ENCODE measurements around the gene HIP1R.

Gene HIP1R

DNA sequence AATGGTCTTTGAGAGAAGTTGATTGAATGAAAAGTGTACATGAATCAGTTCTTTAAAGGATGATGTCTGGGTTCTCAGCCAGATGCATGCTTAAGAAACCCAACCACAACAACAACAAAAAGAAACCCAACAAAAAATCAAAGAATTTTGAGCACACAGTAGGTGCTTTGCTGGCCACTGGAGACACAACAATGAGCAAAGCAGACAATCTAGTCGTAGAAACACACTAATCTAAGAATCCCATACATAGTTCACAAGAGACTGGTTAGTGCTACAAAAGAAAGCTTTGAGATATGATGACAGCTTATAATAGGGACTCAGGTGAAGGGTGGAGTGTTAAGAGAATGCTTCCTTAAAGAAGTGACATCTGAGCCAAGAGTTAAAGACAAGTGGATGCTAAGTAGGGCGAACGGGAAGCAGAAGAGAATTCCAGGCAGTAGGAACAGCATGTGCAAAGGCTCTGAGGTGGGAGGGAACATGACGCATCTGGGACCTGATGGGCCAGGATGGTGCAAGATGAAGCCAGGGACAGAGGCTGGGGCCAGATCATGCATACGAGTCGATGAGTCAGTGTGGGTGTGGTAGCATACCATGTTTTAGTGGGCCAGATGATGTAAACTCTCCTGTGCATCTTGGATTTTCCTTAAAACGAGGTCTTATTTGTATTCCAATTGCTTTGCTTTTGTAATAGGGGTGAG, 4.6 kb upstream of the HIP1R start:
- no peak for FAIRE-seq
- no peak for DNase-seq (ENCODE audit: insufficient read length, low spot score)

DNA sequence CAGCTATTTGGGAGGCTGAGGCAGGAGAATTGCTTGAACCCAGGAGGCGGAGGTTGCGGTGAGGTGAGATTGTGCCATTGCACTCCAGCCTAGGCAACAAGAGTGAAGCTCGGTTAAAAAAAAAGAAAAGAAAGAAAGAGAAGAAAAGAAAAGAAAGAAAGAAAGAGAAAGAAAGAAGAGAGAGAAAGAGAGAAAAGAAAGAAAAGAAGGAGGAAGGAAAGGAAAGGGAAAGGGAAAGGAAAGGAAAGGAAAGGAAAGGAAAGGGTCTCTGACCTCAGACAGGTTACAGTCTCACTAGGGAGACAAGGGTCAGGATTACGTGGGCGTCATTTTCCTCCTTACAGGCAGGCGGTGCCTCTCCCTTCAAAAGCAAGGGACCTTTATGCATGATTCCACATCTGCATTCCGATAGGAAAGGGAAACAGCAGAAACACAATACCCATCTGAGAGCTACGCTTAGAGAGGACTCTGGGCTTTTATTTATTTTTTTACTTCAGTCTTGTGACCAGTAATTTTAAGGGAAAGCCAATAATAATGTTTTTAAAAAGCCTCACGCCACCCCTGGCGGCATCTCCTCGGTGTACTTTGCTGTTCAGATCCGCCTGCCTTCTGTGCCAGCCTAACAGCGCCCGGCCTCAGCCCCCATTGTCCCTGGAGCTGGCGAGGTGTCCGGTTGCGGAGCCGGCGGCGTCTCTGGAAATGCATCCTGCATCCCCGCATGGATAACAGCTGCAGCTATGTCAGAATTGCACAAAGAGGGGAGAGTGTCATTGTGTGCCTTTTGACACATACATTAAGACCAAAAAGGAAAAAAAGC, 945 bp upstream of the HIP1R start:
- no peak for FAIRE-seq
- no peak for DNase-seq (ENCODE audit: insufficient read length, low spot score)

DNA sequence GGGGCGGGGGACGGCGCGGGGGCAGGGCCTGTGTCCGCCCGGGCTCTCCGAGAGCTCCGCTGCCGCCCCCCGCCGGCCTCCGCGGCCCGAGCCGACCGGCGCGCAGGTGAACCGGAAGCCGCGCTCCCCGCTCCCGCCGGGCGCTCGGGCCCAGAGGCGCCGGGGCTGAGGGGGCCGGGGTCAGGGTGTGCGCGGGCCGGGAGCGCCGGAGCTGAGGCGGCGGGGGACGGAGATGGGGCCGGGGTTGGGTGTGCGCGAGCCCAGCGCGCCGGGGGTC, 431 bp downstream of the HIP1R start:
- FAIRE-seq (no peak), DNase-seq (ENCODE audit: insufficient read length, low spot score) (peak; percentile 78)

DNA sequence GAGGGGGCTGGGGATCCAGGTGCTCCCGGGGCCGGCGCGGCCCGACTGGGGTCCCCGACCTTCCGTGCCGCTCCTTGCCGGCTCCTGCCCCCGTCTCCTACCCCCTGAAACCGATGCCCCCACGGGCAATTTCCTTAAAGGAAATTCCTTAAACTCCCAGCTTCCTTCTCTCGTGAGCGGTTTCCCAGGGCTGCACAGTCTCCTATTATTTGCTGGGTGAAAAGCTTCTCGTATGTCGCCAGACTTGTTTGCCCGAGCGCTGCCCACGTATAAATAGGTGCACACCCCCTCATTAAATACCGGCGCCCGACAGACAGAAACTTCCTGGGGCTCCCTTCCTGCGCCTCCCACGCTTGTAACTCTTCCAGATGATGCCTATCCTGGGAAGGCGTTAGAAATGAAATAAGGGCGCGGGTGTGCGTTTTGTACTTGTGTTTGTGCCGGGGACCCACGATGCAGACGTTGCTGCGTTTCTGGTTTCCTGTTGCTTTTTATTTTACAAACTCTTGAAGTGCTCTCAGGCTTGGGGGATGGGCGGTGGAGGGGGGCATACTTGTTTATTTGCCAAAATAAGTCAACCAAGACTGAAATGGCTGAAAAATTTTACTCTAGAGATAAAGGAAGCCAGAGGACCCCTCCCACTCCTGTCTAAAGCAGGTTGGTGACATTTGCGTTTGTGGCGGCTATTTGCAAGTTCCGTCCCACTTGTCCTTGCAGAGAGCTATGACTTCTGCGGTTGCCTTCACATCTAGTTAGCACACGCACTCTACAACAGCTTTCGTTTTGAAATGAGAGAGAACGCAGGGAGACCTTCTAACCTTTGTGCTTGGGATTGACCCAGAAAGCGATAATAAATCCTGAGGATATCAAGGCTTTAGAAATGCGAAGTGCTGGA, 1.0 kb downstream of the HIP1R start:
- FAIRE-seq (peak; percentile 90), DNase-seq (ENCODE audit: insufficient read length, low spot score) (peak; percentile 85)

DNA sequence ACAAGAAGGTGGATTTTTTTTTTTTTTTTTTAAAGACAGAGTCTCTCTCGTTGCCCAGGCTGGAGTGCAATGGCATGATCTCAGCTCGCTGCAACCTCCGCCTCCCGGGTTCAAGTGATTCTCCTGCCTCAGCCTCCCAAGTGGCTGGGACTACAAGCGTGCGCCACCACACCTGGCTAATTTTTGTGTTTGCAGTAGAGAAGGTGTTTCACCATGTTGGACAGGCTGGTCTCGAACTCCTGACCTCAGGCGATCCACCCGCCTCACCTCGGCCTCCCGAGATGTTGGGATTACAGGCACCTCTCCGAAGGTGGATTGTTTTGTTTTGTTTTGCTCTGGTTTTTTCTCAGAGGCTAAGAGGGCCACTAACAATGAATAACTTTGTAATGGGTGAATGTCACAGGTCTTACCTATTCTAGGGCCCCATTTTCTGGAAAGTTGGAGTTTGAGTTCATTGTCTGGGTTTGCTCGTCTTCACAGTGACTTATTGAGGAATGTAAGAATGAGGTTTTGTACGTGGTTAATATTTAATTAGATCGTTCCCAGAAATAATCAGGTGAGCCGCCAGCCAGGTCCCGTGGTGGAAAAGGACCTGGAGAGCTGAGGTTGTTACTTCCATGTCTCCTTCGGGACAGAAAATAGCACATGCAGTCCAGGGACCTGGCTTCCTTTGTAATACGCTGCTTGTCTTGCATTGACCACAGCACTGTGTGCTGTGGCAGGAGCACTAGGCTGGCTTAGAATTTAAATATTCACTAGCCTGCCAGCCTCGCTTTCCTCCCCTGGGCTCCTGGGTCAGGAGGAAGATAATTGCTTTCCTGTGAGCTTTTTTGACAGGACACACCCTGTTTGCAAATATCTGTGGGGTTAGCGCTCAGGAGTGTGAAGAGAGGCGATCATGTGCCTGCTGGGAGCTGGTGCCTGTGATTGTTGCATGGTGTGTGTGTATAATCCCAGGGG, 2.3 kb downstream of the HIP1R start:
- DNase-seq (ENCODE audit: insufficient read length, low spot score) (no peak), FAIRE-seq (no peak)

DNA sequence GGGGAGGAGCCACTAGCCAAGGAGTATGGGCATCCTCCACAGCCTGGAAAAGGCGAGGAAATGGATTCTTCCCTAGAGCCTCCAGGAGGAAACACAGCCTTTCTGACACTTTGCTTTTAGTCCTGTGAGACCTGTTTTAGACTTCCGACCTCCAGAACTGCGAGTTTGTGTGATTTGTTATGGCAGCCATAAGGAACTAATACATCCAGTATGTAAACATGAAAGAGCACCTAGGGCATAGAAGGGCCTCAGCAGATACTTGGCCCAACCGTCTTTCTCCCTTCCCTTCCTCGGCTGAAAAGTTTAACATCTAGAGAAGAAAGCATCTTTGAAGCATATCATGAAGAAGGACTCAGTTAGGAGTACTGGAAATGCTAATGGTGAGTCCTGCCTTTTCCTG, 3.6 kb downstream of the HIP1R start:
- FAIRE-seq (no peak), DNase-seq (ENCODE audit: insufficient read length, low spot score) (no peak)

DNA sequence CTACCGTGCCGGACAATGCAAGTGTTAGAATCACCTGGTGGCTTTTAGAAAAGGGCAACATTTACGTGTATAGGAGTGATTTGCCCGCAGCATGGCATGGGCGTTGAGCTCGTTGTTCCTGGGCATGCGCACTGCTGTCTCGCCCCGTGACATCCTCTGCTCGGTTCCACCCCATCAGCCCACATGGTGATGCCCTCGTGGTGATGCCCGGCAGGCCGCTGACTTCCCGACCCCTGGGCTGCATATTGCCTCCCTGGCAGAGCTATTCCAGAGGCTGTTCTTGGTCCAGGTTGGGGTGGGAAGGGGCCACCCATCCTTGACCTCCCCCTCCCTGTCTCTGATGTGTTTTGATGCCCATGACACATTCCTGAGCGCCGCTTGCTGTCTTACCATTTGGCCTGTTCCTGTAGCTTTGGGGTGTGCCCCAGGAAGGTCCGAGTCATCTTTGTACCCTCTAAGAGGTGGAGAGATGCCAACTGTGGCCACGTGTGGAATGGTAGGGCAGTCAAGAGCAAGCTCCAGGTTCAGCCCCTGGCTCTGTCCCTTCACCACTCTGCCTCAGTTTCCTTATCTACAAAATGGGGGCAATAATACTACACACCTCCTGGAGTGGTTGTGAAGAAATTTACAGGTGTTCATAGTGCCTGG, 4.8 kb downstream of the HIP1R start:
- FAIRE-seq, result no peak
- DNase-seq (ENCODE audit: insufficient read length, low spot score), result no peak

DNA sequence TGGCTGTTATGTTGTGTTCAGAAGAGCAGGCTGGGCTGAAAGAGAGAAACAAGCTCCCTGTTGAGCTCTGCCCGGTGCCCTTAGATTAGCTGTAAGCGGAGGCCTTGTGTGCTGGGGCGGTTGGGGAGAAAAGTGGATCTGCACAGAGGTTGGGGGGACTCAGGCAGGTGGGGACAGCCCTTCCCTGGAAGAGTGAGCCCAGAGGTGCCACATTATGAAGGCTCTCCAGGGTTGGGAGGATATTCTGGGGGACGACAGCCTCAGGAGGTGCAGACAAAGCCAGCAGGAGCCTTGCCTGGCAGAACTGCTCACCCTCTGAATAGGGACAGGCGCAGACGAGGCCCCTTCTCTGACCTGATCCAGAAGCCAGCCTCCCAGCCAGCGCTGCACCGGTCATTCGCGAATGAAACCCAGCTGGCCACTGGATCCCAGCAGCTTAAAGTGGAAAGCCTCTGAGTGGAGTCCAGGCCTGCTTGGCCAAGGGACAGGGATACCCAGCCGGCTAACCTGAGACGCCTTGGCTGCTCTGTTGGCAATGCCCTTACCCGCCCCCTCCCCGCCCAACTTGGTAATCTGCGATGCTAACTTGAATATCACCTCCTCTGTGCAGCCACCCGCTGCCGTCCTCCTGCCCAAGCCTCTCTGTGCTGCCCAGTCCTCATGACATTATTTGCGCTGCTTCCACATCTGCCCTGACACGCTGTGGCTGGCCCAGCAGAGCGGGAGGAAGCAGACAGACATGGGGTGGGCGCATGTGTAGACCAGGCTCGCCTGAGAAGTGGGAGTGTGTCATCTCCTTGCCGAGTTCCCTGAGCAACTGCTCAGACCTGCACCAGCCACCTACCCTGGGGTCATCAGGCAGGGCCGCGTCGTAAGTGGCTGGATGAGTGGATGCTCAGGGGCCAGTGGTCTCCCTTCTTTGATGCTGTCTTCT, 5.6 kb downstream of the HIP1R start:
- FAIRE-seq, result no peak
- no peak for DNase-seq (ENCODE audit: insufficient read length, low spot score)

DNA sequence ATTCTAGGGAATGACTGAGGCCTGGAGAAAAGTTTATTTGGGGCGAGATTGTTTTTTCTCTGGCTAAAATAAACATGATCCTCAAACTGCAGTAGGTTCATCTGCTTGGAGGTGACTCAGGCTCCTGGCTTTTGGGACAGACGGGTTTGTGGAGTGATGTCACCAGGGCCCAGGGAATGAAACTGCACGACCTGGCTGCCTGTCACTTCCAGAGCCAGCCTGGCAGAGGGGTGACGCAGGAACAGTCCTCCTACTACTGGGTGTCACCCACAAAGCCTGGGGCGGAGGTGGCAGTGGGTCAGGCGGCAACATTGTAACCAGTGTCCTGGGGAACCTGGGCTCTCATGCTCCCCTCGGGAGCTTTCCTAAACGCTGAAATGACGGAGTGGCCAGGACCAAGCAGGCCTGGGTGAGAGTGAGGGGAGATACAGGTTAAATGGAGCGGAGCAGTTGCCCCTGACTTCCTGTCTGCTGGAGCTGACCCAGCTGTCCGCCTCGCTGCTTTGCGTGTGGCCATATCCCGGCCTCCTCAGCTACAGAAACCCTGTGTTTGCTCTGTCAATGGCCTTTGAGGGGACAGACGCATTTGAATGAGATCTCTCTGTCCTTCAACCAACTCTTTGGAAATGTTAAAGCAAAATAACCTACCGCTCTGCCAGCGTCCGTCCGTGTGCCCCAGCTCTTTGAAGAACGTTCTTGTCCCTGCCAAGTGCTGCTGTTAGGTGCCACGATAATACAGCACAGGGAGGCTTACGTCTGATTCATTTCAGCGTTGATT, 6.5 kb downstream of the HIP1R start:
- FAIRE-seq, result no peak
- DNase-seq (ENCODE audit: insufficient read length, low spot score), result no peak

DNA sequence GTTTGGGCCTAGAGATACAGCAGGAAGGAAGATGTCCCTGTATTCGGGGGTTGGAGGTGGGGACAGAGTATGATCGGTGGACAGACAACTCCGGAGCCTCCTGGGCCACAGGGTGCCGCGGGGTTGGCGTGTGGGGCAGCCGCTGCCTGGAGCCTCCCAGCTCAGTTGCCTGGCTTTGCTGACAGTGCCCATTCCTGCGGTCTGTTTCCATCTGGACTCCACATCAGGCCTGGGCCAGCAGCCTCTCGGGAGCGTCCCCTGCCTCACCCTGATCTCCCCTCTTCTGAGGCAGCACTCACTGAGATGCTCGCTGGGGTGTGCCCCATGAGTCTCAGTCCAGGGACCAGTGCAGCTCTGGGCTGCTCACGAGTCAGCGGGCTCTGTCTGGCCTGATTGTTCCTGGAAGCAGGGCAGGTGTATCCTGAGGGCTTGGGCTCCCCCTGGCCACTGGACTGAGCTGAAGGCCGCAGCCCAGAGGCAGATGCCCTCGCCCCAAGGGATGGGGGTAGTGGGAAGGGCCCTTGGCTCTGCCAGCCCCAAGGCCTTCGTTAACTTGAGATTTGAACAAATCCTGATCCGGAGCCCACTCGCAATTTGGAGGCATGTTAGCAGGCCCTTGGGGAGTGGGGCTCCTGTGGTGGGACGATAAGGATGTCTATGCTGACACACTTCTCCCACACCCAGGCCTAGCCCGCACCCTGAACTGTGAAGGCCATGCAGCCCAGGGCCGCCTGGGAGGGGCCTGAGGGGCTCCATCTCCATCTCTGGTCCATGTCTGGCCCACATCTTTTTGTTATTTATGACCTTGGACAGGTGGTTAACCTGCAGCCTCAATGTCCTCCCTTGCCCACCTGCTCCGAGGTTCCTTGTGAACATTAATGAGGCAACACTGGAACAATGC, 7.5 kb downstream of the HIP1R start:
- DNase-seq (ENCODE audit: insufficient read length, low spot score) (no peak), FAIRE-seq (no peak)

DNA sequence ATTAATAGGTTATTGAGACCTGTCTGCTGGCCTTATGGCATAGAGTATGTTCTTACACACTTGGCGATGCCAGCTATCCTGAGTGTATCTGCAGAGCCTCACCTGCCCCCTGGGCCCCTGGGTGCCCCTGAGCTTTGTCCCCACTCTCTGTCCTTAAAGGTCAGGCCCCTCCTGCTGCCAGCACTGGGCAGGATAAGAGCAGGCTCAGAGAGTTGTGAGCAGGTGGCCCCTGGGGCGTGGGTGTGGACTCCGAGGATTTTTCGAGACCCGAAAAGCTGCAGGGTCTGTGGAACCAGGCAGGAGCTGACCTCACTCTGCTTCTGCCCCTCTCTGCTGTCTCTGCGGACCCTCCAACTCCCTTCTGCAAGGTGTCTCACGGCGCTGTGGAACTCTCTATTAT, 8.2 kb downstream of the HIP1R start:
- no peak for DNase-seq (ENCODE audit: insufficient read length, low spot score)
- no peak for FAIRE-seq

DNA sequence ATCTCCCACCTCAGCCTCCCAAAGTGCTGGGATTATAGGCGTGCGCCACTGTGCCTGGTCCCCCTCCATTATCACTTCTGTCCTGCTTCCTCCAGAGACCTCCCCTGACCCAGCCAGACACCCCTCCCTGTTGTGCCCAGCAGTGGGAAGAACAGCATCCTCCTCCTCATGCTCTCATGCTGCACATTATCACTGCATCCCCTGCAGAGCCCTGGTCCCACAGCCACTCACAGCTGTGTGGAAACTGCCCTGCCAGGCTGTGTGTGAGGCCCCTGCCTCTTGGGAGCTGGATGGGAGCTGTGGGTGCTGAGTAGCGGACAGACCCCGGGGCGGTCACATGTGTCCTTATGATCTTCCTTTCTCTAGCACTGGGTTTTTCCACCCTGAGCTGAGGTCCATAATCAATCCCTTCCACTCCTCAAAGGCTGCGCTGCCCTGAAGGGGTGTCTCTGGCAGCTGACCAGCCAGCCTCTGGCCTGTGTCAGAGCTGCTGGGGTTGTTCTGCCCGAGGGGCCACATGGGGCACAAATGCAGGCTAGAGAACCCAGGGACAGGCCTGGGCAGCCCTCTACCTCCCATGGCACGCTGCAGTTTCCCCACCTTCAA, 9.2 kb downstream of the HIP1R start:
- FAIRE-seq, result no peak
- no peak for DNase-seq (ENCODE audit: insufficient read length, low spot score)

DNA sequence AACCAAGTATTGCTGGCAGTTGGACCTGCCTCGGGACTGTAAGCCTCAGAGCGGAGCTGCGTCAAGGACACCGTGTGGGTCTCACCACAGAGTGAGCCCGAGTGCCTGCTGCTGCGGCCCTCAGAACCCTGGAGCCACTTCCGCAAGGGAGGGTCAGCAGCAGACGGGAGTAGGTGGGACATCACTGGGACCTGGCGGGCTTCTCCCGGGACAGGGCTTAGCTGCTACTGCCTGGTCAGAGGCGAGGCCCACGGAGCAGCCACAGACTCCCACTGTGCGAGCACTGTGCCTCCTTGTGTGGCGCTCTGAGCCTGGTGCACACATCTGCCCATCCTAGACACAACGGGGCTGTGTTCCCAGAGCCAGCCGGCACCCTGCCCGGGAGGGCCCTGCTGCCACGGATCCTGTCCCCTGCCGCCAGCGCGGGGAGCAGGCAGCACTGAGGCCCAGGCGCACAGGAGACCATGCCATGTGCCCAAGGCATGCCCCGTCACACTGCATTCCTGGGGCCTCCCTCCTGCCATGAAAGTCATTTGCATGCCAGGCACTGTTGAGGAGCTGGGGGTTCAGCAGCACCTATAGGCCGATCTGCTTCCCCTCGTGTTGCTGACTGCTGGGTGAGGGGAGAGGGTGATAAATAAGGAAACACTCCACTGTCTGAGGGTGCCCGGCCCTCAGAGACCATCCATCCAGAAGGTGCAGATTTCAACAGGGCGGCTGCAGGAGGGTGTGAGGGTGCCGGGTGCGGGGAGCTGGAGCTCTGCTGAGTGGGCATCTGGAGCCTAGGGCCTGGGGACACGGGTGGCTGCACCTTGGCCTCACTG, 10.0 kb downstream of the HIP1R start:
- no peak for FAIRE-seq

DNA sequence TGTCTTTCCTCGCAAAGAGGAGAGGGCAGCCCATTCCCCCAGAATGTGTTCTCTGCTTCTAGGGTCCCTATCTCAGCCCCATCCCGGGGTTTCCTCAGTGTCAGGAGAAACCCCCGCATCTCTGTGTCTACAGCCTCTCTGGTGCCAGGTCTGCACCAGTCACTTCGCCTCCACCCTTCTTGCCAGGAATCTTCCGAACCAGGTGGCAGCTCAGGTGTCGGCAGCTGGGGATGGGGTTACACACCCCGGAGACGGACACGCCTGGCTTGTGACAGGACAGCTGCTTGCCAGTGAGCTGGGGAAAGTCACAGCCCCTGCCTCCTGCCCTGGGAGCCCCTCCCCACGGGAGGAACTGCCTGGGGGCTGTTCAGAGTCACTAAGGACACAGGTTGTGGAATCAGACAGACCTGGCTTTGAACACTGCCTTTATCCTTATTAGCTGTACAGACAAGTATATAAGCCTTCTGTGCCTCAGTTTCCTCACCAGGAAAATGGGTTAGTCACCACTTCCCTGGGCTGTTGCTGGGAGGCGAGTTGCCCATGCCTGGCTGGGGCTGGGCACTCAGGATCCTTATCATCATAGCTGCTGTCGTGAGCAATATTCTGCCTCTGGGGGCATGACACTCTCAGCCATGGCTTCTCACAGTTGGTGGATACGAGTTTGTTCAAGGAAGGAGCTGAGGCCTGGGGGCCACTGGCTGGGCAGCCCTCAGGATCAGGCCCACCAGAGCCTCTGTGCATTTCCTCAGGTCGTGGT, 10.8 kb downstream of the HIP1R start:
- no peak for DNase-seq (ENCODE audit: insufficient read length, low spot score)

More for the DNA sequence above, 10.0 kb downstream of the HIP1R start:
- no peak for DNase-seq (ENCODE audit: insufficient read length, low spot score)

More for the DNA sequence above, 10.8 kb downstream of the HIP1R start:
- no peak for FAIRE-seq

Data from GM19239 (cell line).